HG03439 (cell line): ENCODE measurements around the gene DHRS11.
A peak's percentile ranks its signal among the peaks of the same experiment; 100 is the strongest.
"Not testable (repeated sequence)": the region's sequence is repeated elsewhere in the genome, so short reads cannot be mapped to it uniquely, and the experiment has no call there.

Experiments used
- ATAC-seq: cut with Tn5 transposase; IDR thresholded peaks from one replicate; pipeline ENCODE4 v1.9.1; 2021; ENCODE audit warnings: mild to moderate bottlenecking, moderate library complexity; ENCODE audit not compliant: unreplicated experiment

DHRS11 gene

DNA sequence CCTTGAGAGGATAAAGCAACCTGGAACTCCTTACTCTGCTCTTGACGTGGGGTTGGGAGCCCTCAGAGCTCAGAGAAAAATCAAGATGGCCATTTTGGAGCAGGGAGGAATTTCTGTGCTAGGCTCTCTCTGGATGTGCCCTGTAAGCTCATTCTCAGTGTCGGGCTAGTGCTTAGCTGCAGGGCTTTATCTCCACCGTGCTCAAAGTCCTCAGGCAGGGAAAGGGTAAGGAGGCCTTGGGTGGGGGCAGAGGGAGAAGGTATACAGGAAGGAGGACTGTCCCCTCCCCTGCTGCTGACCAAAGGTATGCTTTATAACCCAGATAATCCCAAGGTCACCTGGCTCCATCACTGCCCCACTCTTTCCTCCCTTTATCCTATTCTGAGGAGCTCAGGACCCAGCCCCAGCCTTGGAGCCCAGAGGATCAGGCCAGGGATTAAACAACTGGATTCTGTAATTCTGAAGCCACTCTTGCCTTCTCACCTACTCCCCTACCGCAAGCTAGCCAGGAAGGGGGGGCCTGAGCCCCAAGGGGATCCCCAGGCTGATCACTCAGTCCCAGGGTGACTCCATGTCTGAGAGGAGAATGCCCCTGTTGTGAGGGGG, 1.1 kb downstream of the DHRS11 start:
- no peak for ATAC-seq

DNA sequence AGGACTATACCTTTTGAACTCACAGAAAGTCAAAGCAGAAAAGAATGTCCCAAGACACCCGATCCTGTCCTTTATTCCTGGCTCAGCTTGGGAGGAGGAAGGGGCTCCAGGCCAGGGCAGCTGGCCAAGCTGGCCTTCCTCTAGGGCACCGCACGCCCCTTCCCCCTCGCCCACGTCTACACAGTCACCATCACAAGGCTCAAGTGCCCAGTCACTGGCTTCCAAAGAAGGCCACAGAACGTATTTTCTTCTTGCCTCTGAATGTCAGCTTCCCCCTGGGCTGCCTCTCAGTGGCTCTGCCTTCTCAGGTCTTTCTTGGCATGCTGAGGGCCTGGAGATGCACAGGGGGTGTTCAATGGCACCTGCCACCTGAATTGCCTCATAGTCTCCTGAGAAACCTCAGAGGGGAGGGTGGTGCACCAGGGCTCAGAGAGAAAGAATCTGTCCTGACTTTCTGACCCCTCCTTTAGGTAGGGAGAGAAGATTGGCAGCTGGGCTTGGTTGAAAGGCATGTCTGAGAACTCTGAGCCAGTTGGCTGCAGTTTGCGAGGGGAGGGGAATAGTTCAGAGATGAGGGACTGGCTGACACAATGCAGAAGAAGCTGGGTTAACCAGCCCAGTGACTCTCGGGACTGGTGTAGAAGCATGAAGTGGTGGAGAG, 2.1 kb downstream of the DHRS11 start:
- ATAC-seq: no peak

- no peak for ATAC-seq
Measured at GRCh38 chr17:36594626-36595401, 3.1 kb downstream of the DHRS11 start.

GRCh38 chr17:36597226-36597625, 5.5 kb downstream of the DHRS11 start:
- ATAC-seq: no peak

- ATAC-seq: no peak
Measured at GRCh38 chr17:36597866-36598777, 6.4 kb downstream of the DHRS11 start.

DNA sequence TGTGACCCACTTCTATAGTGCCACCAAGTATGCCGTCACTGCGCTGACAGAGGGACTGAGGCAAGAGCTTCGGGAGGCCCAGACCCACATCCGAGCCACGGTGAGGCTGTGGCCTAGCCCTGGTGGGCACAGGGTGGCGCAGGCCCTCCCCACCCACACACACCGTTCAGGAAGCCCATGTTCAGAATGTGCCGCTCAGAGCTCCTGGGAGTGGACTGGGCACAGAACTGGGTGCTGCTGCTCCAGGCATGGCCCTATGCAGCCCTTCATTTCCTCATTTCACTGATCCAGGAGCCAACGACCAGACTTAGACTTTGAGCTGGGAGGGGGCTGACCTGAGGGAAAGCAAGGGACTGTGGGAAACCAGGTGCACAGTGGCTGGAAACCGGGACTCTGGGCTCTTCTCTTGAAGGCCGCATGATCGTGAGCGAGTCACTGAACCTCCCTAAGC, 7.3 kb downstream of the DHRS11 start:
- ATAC-seq: no peak

DNA sequence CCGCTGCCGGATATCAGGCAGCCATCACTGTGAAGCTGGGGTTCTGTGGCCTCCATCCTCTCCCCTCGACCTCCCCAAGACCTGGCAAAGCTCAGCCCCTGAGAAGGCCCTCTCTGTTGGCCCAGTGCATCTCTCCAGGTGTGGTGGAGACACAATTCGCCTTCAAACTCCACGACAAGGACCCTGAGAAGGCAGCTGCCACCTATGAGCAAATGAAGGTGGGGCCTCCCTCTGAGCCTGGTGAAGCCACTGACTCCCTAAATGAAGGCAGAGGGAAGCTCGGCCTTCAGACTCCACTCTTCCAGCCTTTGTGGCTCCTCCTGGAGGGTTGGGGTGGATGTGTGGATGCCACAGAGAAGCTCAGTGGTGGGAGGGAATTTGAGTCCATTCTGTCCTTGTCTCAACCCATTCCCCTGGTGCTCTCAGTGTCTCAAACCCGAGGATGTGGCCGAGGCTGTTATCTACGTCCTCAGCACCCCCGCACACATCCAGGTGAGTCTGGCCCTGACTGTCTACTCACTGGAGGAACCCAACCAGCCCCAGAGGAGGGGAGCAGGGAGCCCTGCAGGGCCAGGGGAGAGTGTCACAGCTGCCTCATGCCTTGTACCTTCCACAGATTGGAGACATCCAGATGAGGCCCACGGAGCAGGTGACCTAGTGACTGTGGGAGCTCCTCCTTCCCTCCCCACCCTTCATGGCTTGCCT, 8.0 kb downstream of the DHRS11 start:
- ATAC-seq: no peak

- ATAC-seq: no peak
Measured at GRCh38 chr17:36600465-36600864, 8.8 kb downstream of the DHRS11 start.

DNA sequence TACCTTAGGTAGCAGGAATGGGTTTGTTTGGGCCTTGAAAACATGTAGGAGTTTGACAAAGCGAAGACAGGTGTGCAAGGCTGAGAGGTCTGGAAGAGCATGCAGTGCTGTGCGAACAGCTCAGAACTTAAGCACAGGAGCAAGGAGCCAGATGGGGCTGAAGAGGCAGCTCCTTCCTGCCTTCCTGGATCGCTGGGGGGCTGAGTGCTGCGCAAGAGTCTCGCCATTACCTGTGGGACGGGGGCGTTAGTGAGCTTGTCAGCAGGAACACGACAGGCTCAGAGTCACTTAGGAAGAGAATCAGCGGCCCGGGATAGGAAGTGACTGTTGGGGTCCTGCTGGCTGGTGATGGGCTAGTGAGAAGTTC, 9.2 kb downstream of the DHRS11 start:
- ATAC-seq: no peak

- peak; percentile 69 for ATAC-seq
Measured at GRCh38 chr17:36601303-36602029, 9.8 kb downstream of the DHRS11 start, which contains the start of gene MRM1. MRM1 (plus strand) TSS chr17:36601583; CDS start chr17:36601811, 228 bp downstream.

- ATAC-seq: no peak
Measured at GRCh38 chr17:36602030-36602748, 10.5 kb downstream of the DHRS11 start.

DNA sequence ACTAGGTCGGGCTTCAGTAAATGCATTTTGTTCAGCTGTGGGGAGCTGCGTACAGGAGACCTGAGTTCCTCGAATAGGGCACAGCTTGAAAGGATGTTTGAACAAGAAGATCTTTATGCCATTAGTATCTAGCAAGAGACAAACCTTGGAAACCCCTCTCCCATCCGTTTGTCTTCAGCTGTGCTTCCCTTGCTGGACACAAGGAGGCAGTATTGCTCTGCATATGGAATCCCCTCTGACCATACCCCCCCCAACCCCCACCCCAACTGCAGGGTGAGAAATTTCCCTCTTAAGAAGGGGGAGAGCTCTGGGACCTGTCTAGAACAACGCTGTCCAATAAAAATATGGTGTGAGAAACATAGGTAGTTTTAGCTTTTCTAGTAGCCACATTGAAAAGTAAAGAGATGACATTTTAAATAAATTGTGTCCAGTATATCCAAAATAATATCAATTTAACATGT, 11.3 kb downstream of the DHRS11 start:
- no peak for ATAC-seq

- ATAC-seq: not testable (repeated sequence)
Measured at GRCh38 chr17:36605028-36605427, 13.3 kb downstream of the DHRS11 start.

DNA sequence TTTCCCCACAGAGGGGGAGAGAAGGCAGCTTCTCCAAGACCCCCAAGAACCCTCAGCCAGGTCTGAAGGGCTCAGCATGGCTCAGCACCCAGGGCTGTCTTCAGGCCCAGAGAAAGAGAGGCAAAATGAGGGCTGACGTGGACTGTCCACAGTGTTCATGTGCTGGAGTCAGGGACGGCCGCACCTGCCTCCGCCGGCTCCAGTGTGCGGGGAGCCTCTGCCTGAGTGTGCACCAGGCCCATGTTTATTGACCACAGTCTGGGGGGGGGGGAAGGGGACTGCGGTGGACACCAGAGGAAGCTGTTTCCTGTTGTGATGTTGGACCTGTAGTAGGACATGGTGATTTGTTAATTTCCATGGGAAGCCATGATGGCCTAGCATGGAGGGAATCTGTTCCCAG, 16.6 kb downstream of the DHRS11 start:
- no peak for ATAC-seq

GRCh38 chr17:36608794-36609497, 17.3 kb downstream of the DHRS11 start:
- no peak for ATAC-seq

- no peak for ATAC-seq
Measured at GRCh38 chr17:36609498-36609862, 17.8 kb downstream of the DHRS11 start.

DNA sequence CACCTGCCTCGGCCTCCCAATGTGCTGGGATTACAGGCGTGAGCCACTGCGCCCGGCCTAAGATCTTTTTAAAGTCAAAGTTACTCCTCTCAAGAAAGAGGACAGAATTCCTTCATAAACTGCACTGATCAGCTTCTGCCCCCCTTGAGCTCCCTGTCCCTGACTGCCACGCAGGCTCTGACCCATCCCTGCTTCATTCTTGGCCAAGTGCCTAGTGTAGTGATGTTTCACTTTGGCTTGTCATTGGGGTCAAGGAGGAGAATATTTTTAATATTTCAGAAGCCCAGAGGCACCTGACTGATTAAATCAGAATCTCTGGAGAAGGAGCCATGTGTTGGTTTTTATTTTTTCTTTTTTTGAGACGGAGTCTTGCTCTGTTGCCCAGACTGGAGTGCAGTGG, 18.8 kb downstream of the DHRS11 start:
- ATAC-seq: no peak

GRCh38 chr17:36611345-36612072, 19.8 kb downstream of the DHRS11 start:
- no peak for ATAC-seq
